Umbilical cord (tissue), 2 donors: ENCODE measurements around the gene NT5C3A. TPM values are rescaled to one million over a fixed set of nuclear protein-coding genes. Genes with fewer than 3 reads are reported as not detected.
"Not testable (repeated sequence)": the region's sequence is repeated elsewhere in the genome, so short reads cannot be mapped to it uniquely, and the experiment has no call there.

ENCODE experiments used
- DNase-seq: peaks from one replicate; pipeline ENCODE4 v3.0.0-alpha.2; 2015; ENCODE audit warnings: low spot score
- total RNA-seq: library from RNA; depleted of rRNA; stranded (reverse); fragments of >200 nt; gene quantifications from one replicate; pipeline ENCODE4 v1.2.3, GENCODE V29; 2014; ENCODE audit warnings: low replicate concordance; ENCODE audit not compliant: insufficient read depth

Gene NT5C3A
- total RNA-seq = 47.2 TPM

DNA sequence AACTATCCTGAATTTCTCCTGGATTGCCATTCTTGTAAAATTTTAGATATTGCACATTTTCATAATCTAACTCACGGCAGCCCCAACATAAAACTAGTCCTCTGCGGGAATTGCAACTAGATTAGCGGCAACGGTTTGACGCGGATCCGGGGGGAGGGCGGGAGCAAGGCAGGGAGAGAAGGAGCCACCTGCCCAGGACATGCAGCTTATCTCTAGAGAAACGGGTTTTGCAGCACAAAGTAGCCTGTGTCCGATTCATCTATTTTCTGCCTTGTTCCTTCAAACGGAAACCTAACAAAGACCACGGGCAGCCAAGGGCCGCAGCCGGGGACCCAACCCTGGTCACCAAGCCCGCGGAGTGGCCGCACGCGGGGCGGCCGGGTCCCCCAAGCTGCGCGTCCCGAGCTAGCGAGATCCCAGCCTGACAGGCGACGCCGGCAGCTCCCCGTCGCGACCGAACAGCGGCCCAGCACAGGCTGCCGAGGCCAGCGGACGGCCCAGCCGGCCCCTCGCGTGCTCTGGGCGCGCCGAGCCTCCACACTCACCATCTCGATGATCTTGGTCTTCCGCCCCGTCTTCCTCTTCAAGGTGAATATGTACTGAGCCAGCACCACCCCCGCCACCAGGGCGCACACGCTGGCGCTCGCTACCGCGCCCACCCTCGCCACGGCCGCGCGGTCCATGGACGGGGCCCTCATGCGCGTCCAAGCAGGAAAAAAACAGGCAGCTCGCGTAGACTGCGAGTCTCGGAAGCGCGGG is at the start of gene NT5C3A:
TSS of gene NT5C3A (minus strand) at position 754 of the 759 bp plus-strand sequence. CDS start at position 683, 71 bp downstream.
- peak; percentile 43 for DNase-seq

DNA sequence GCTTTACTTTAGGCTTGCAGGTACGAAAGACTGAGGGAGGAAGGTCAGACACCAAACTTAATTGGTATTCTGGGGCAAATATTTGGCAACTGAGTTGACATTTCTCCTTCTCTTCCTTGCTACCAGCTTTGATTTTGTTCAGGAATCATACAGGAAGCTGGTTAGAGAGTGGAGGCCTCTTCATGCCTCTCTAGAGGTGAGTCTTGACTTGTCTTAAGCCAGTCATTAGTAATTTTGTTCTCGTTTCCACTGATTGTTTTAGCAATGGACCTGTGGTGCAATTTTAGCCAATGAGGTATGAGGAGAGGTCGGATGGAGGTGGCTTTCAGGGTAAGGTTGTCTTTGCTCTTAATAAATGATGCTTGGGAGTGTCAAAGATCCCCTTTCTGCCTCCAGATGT is 49.0 kb upstream of the NT5C3A start:
- DNase-seq = no peak

DNA sequence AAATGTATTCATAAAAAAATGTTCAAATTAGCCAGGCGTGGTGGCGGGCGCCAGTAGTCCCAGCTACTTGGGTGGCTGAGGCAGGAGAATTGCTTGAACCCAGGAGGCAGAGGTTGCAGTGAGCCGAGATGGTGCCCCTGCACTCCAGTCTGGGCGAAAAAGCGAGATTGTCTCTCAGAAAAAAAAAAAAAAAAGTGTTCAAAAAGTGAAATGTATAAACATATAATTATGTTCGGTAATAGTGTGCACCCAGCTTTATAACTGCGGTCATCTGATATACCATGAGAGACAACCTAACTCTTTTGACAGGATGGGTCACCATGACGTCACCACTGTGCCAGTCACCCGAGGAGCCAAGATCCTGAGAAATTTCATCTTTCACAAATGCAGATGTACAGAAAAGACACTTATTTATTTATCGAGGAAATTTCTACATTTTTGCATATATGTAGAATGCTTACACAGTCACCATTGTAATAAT is 47.2 kb upstream of the NT5C3A start:
- peak; percentile 20 for DNase-seq

DNA sequence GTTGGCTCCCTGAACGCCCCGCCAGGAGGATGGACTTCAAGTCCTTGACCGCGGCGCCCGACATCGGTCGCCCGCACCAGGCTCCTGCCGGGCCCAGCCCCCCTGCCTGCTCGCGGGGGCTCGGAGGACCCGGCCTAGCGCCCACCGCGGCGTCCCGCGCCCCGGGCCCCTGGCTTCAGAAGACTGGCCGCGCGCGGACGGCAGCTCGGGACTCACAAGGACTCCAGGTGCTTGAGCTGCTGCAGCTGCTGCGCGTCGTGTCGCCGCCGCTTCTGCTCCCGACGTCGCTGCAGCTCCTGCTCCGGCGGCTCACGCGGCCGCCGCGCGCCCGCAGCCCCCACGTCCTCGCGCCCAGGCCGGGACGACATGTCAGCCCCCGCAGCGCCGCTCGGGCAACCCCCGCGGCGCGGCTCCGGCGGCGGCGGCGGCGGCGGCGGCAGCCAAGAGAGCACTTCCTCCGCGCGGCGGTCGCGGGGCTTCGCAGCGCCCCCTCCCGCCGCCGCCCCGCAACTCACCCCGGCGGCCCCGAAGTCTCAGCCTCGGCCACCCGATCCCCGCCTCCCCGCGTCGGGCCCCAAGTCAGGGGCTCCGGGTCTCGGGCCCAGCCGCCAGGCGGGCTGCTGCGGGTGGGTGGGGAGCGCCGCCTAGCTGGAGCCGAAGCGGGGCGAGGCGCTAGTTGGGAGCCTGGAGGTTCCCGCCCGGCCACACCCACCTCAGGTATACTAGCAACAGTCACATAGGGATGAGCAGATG is 46.6 kb upstream of the NT5C3A start, which contains the start of gene RP9:
TSS of gene RP9 (minus strand) at position 400 of the 753 bp plus-strand sequence. CDS start at position 368, 32 bp downstream.
- peak; percentile 75 for DNase-seq

DNA sequence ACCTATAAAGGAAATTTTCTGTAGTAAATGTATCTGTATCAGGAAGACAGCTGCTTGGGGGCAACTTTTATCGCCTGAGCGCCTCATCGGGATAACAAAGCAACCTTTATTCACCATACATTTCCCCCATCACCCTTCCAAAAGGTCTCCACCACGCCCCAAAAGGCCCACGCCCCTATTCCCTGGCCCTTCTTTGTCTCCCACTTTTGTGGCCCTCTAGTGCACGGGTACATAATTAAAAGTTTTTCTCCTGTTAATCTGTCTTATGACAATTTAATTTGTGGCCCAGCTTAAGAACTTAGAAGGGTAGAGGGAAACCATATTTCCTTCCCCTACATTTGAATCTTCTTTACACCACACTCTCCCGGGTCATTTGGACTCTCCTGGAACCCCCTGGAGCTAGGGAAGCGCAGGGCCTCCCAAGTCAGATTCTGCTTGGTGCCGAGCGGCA is 46.0 kb upstream of the NT5C3A start:
- no peak for DNase-seq

DNA sequence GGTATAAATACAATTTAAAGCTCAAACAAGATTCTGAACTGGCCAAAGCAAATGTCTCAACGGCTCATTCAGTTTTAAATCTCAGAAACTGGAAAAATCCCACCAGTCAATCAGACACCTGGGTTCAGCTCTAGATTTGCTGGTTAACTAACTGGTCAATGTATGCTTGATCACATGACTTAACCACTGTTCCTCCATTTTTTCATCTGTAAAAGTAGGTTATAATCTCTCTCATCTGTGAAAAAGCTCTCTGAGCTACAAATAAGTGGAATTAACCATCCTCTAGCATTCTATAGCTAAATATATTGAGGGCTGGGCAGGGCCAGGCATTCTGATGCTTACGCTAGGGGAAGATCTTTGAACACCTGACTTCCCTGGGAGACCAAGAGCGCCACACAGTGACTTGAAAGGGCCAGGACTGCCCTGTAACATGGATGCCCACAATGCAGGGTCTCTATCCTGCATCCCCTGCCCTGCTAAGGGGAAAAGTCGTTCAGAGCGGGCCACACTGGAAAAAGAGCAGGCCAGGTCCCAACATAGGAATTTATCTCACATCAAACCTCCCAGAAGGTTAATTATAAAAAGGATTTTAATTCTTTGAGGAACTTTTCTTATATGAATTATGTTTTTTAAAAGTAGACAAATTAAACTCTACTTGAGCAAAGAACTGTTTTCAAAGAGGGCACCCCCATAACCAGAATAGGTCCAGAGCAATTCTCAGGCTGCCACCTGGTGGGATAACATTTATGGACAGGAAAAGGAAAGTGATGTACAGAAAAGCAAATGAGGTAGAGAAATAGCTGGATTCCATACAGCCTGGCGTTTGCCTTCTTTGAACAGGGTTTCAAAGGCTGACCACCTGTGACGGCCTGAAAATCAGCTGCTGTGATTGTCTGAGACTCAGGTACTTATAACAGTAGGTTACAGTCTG is 44.8 kb upstream of the NT5C3A start:
- peak; percentile 46 for DNase-seq

DNA sequence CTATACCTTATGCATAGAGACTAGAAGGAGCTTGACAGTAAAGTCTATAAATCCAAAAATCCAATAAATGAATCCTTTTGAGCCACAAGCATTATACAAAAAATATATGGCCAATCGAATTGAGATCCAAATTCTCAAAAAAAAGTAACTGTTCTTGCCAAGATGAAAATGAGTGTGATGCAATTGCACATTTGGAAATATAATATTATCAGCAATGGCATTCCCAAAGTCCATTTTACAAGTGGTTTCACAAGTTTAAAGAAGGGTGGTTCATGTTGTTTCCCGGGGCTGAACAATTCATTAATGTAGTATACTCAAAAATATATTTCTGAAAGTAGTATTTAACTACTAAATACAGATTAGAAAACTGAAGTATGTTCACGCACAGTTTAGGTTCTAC is 39.3 kb upstream of the NT5C3A start:
- DNase-seq = no peak

DNA sequence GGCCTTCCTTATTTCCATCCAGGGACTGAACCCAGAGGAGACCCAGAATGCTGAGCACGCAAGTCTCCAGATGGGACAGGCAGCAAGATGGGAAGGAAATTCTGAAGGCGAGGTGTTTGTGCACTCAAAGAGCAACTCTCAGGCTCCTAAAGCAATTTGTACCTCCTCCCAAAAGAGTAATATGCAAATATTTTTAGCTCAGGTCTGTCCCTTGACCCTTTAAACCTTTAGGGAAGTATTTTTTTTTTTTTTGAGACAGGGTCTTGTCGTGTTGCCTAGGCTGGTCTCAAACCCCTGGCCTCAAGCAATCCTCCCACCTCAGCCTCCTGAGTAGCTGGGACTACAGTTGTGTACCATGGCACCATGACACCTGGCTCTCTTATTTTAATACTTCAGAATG is 38.2 kb upstream of the NT5C3A start:
- DNase-seq = no peak

DNA sequence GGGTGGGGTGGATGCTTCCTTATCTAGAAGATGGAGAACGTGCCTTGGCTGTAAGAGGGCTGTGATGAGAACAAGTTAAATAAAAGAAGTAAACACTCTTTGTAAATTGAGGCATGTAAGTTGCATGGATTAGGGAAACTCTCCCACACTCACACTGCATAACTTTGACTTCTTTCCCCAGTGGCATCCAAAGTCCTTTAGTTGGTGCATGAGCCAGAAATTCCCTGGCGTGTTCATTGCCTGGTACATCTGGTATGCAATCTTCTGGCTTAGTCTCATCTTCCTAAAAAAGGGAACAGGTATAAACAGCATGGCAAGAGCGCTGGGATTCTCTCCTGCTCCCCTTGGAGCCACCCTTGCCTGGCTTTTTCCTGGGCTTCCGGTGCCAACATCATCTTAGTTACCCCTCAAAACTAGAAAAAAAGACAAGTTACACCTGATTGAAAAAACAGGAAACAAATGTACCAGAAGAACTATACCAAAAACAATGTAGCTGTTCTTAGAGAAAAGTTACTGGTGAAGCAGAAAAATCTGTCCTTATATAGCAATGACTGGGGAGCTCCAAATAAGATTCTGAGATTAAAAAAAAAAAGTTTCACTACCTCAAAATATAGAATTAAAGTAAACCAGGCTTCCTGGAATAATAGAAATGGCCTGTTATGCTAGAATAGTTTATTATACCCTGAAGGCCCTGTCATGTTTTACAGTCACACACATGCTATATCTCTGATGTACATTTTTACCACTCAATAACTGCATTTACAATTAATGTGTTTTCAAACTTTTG is 36.8 kb upstream of the NT5C3A start:
- no peak for DNase-seq

DNA sequence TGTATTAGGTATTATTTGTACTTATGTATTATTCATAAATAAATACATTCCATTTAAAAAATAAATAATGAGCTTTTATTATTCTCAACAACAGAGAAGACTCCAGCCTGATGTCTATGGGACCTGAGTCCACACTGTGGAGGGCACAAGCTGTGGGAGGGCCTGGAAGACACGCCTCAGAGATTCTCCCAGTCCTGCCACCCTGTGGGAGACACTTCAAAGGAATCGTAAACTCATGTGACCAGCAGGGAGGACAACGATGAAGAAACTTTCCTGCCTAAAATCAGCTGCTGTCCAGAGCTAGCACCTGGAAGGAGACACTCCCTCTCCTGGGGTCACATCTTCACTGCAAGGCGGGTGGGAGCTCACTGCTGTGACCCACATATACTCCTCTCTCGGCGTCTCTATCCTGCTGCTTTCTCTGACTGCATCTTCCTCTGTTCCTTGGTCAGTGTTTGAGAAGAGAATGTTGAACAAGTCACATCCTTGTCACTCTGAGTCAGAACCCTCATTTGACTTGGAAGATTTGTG is 32.2 kb upstream of the NT5C3A start:
- not testable (repeated sequence) for DNase-seq

DNA sequence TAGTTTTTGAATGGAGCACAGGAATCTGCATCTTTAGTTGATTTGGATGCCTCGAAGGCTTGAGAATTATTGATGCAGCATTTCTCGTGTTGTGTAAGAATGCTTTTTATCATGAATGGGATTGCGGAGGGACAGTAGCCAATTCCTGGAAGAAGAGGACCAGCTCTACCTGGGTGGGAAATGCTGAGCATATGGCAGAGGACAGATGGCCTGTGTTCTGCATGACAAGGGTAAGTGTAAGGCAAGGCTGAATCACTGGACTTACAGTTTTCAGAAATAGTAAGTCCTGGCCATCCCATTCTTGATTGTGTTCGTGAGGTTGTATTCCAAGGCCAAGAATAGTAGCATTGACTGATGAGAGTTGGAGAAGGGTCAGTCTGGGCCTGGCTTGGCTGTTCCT is 30.7 kb upstream of the NT5C3A start:
- no peak for DNase-seq

DNA sequence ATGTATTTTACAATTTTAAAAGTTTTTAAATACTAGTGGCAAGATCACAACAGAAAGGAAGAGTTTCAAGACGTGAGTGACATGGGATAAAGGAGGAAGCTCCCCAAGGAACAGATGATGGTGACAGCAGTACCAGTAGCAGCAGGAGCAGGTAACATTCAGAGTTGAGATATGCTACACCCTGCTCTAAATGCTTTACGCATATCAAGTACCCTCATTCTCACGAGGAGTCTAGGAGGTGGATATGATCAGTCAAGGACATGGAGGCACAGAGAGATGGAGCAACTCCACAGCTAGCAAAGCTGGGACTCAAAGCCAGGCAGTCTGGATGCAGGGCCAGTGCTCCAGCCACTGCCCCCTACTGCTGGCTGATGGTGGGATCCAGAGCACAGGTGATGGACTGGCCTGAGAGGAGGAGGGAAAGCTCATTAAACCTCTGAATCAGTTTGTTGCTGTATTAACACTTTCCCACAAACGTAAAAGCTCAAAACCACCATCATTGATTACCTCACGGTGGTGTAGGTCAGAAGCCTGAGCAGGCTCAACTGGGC is 29.1 kb upstream of the NT5C3A start:
- no peak for DNase-seq

DNA sequence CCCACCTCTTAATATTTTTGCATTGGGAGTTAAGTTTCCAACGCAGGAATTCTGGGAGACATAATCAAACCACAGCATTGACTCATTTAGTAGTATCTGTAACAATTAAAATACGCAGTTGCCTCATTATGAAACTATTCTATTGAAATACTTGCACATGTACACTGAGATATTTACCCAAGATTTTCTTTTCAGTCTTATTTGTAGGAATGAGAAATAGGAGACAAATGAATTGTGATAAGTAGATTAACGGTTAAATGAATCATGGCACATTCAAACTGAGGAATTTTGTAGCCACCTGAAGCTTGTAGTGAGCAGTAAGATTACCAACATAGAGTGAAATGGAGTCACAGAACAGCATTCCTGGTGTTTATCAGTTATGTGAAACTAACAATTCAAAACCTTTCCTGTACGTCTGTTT is 28.5 kb upstream of the NT5C3A start:
- DNase-seq = no peak

DNA sequence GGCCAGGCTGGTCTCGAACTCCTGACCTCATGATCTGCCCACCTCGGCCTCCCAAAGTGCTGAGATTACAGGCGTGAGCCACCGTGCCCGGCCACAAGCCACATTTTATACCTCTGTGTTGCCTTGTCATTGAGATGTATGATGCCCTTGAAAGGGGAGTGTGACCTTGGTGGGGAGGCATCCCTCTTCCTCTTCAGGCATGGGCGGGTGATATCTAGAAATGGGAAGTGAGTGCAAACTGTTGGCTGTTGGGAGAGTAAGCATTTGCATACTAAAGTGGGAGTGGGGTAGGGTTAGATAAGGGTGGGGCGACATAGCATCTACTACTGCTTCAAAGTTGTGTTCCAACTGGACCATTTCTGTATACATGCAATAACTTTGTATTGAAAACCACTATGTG is 26.6 kb upstream of the NT5C3A start:
- DNase-seq = no peak

DNA sequence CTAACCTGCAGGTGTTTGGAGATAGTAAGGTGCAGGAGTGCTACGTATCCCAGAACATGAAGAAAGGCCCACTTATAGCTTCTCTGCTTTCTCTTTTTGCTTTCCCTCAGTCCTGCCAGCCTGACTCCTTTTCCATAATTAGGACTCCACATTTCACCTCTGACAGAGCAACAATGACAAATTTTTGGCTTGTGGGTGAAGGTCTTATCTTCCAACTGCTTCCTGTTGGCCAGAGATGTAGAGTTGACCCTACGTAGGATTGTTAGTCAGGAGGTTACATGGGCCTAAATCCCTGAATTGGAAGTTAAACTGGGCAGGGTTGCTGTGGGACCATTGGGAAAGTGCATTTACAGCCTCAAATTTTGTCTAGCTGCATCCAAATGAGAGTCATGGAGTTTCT is 25.3 kb upstream of the NT5C3A start:
- no peak for DNase-seq

DNA sequence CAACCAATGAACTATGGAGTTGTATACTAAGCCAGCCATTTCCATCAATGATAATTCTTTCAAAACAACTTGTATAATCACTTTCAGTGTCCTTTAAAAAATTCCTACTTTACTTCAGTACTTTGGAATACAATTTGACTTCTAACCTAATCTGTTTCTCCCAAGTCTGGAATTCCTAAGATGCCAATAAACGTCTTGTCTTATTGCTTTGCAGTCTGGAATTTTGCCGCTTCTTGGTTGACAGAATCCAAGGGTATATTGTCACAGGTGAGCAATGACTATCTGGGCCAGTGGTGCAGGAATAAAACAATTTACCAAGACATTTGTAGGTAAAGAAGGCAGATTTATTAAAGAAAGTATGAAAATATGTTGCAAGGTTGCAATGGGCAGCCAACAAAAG is 24.8 kb upstream of the NT5C3A start:
- no peak for DNase-seq

DNA sequence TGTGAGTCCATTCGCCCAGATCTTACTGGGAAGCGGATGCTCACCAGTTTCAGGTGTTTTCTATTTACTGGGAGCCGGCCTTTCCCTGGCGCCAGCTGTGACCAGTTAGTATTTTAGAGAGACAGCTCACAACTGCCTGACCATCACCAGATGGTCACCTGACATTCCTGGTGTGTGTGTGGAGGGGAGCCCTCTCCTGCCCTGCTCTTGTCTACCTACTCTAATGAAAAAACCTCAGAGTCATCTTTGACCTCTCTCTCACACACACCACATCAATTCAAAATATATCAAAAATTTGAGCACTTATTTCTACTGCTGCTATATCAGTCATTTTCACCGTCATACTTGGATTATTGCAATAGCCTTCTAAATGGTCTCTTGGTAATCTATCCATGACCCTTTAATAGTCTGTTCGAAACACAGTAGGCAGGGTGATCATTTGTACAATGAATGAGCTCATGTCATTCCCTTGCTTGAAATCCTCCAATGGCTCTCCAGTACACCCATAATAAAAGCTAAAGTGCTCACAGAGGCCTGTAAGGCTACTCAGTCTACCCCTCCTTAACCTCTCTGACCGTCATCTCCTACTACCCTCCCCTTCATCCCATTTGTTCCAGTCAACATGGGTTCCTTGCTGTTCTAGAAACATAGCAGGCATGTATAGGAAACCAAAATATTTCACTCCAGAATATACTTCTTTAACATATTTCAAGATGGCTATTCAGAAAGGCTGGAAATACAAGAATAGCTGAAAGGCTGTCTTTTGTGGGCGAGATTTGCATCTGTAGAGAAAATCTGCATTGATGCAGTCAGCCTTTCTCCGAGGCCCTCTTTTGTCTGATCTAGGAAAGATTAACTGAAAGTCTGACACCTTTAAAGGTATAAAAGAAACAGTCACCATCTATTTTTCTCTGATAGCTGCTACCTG is 17.5 kb upstream of the NT5C3A start:
- no peak for DNase-seq

DNA sequence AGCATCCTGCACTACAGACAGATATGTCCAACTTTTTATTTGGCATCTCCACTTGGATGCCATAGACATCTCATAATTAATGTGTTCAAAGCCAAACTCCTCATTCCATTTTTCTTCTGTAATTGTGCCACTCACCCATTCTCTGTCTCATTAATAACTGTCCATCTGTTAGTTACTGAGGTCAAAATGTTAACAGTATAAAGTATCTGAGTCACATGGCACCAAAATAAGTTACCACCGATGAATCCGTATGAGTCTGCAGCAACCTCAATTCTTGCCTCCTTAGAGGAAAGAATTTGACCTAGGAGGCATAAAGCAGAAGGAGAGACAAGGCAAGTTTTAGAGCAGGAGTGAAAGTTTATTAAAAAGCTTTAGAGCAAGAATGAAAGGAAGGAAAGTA is 16.5 kb upstream of the NT5C3A start:
- no peak for DNase-seq

DNA sequence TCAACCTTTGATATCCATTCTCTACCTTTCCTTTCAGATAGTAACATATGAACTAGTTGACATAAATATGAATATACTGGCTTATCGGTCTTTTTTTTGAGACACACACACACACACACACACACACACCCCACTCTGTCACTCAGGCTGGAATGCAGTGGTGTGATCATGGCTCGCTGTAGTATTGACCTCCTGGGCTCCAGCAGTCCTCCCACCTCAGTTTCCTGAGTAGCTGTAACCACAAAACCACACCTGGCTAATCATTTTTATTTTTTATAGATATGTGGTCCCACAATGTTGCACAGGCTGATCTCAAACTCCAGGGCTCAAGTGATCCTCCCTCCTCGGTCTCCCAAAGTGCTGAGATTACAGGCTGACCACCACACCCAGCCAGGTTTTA is 14.2 kb upstream of the NT5C3A start:
- DNase-seq = no peak
